Measurements from ENCODE around the gene RPA3. TPM values are rescaled to one million over a fixed set of nuclear protein-coding genes. Genes with fewer than 3 reads are reported as not detected.
"Not testable (repeated sequence)": the region's sequence is repeated elsewhere in the genome, so short reads cannot be mapped to it uniquely, and the experiment has no call there.

RPA3 gene
- total and polyA plus RNA-seq, 4 donors: 22.6 to 40.9 (median 25.8) TPM

DNA sequence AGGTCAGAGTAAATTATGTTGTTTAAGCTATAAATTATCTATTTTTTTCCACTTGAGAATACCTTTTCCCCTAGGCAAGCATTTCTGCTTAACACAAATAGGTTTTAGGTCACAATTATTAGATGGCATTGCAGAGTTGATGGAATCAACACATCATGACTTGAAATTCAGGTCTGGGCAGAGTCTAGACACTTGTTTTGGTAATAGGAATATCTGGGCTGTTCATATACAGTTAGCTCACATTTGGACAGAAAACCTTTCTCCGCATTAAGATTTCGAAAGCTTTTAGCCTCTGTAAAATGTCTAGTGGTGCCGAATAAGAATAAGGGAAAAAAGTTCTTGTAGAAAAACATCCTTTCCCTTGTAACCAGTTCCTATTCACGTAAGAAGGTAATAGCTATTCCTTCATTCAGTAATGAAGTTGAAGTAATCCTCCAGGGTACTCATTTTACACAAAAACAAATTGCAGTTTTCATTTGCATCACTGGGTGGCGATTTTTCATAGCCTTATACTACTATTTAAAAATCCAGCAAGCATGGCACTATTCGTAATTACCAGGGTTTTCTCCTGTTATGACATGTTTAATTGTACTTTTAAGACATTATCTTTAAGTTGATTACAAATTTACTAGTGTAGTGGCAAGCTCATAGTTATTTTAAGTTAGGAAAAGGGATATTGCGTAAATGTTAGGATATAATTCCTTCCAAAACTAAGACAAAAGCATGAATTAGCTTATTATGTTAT, 37.0 kb downstream of the RPA3 start:
- DNase-seq: peak in 2 of 3 donors; percentile 78 to 85
- no peak overlapping the region for H3K4me3 ChIP-seq

DNA sequence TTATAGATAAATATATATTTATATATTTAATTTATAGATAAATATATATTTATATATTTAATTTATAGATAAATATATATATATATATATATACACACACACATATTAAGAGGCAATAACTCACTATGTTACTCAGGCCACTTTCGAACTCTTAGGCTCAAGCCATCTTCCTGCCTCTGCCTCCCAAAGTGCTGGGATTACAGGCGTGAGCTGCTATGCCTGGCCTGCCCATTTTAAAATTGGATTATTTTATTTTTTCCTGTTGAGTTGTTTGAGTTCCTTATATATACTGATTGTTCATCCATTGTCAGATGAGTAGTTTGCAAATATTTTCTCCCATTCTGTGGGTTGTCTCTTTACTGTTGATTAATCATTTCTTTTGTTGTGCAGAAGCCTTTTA, 38.8 kb downstream of the RPA3 start:
- H3K27ac ChIP-seq (ENCODE audit: low read depth in 1 of 2, low read length in 1 of 2); ATAC-seq (ENCODE audit: insufficient read depth, low FRiP score); H3K27me3 ChIP-seq (ENCODE audit: control insufficient read depth in 3 of 3, insufficient read depth in 3 of 3, low read length in 2 of 3); H3K4me3 ChIP-seq; H3K9me3 ChIP-seq (ENCODE audit: control insufficient read depth in 4 of 4, insufficient read depth in 3 of 4, low read length in 3 of 4); DNase-seq; H3K9ac ChIP-seq (ENCODE audit: insufficient read depth in 1 of 2, low read length in 2 of 2); H3K36me3 ChIP-seq (ENCODE audit: control insufficient read depth in 4 of 4, insufficient read depth in 4 of 4, low read length in 4 of 4); H3K4me1 ChIP-seq (ENCODE audit: control insufficient read depth in 5 of 5, insufficient read depth in 5 of 5, low read length in 5 of 5): not testable (repeated sequence)
- 96 to 98% methylated on average over 2 of the region's 2 CpGs for WGBS, 2 donors

More for the DNA sequence above, 37.0 kb downstream of the RPA3 start:
- H3K27me3 ChIP-seq (ENCODE audit: control insufficient read depth in 3 of 3, insufficient read depth in 3 of 3, low read length in 2 of 3): no peaks in the 10 kb centered on the region
- TF ChIP-seq, protein P1, sequence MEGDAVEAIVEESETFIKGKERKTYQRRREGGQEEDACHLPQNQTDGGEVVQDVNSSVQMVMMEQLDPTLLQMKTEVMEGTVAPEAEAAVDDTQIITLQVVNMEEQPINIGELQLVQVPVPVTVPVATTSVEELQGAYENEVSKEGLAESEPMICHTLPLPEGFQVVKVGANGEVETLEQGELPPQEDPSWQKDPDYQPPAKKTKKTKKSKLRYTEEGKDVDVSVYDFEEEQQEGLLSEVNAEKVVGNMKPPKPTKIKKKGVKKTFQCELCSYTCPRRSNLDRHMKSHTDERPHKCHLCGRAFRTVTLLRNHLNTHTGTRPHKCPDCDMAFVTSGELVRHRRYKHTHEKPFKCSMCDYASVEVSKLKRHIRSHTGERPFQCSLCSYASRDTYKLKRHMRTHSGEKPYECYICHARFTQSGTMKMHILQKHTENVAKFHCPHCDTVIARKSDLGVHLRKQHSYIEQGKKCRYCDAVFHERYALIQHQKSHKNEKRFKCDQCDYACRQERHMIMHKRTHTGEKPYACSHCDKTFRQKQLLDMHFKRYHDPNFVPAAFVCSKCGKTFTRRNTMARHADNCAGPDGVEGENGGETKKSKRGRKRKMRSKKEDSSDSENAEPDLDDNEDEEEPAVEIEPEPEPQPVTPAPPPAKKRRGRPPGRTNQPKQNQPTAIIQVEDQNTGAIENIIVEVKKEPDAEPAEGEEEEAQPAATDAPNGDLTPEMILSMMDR (IDR thresholded peaks at IDR 0.05; ENCODE audit: control extremely low read depth, extremely low read depth): peak; percentile 53
- H3K36me3 ChIP-seq (ENCODE audit: control insufficient read depth in 4 of 4, insufficient read depth in 4 of 4, low read length in 4 of 4): no peaks in the 10 kb centered on the region
- no peak overlapping the region for H3K9ac ChIP-seq (ENCODE audit: insufficient read depth in 1 of 2, low read length in 2 of 2)
- WGBS, 2 donors: 30 to 37% methylated on average over 7 of the region's 7 CpGs
- ATAC-seq (ENCODE audit: insufficient read depth, low FRiP score): peak; percentile 58
- peaks cover 0 to 6% (median 0%) of the 10 kb centered on the region in 5 donors for H3K4me1 ChIP-seq (ENCODE audit: control insufficient read depth in 5 of 5, insufficient read depth in 5 of 5, low read length in 5 of 5)
- peak overlapping the region in 1 of 2 donors; percentile 33 for H3K27ac ChIP-seq (ENCODE audit: low read depth in 1 of 2, low read length in 1 of 2)
- no peaks in the 10 kb centered on the region for H3K9me3 ChIP-seq (ENCODE audit: control insufficient read depth in 4 of 4, insufficient read depth in 3 of 4, low read length in 3 of 4)

DNA sequence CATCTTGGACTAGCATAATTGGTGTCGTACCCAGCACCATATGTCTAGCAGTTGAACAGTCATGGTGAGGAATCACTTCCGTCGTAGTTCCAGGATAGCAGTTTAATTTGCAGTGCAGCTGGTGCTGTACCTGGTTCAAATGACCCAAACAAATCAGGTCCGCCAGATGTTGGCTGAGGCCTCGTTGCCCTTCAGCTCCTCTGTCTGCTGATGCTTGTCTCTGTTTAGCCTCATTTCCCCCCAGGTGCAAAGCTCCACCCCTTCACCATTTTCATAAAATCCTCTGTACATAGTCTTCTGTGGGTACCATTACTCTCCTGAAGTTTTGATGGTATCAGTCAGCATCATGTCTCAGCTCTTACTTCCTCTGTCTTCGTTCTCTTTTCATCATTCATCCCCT, 42.7 kb downstream of the RPA3 start:
- TF ChIP-seq, protein P1 (IDR thresholded peaks at IDR 0.05; ENCODE audit: control extremely low read depth, extremely low read depth): no peak
- H3K27ac ChIP-seq (ENCODE audit: low read depth in 1 of 2, low read length in 1 of 2): no peak overlapping the region
- DNase-seq: no peak
- H3K27me3 ChIP-seq (ENCODE audit: control insufficient read depth in 3 of 3, insufficient read depth in 3 of 3, low read length in 2 of 3): no peaks in the 10 kb centered on the region
- H3K4me3 ChIP-seq: no peak overlapping the region
- no peak for ATAC-seq (ENCODE audit: insufficient read depth, low FRiP score)
- no peaks in the 10 kb centered on the region for H3K9me3 ChIP-seq (ENCODE audit: control insufficient read depth in 4 of 4, insufficient read depth in 3 of 4, low read length in 3 of 4)
- H3K9ac ChIP-seq (ENCODE audit: insufficient read depth in 1 of 2, low read length in 2 of 2): no peak overlapping the region
- 78 to 84% methylated on average over 6 of the region's 6 CpGs for WGBS, 2 donors
- peaks cover 0 to 7% (median 2%) of the 10 kb centered on the region in 4 donors for H3K36me3 ChIP-seq (ENCODE audit: control insufficient read depth in 4 of 4, insufficient read depth in 4 of 4, low read length in 4 of 4)
- H3K4me1 ChIP-seq (ENCODE audit: control insufficient read depth in 5 of 5, insufficient read depth in 5 of 5, low read length in 5 of 5): no peaks in the 10 kb centered on the region

DNA sequence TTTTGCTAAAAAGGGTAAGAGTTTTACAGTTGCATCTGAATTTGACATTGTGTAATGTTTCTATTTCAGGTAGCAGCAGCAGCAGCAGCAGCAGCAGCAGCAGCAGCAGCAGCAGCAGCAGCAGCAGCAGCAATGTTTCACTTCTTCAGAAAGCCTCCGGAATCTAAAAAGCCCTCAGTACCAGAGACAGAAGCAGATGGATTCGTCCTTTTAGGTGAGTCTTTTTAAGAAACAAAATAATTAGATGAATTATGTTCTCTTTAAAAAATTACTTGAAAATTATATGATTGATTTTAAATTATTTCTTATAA, 45.2 kb downstream of the RPA3 start:
- TF ChIP-seq, protein P1 (IDR thresholded peaks at IDR 0.05; ENCODE audit: control extremely low read depth, extremely low read depth): no peak
- no peak overlapping the region for H3K27ac ChIP-seq (ENCODE audit: low read depth in 1 of 2, low read length in 1 of 2)
- H3K9ac ChIP-seq (ENCODE audit: insufficient read depth in 1 of 2, low read length in 2 of 2): no peak overlapping the region
- H3K27me3 ChIP-seq (ENCODE audit: control insufficient read depth in 3 of 3, insufficient read depth in 3 of 3, low read length in 2 of 3): no peaks in the 10 kb centered on the region
- no peak overlapping the region for H3K4me3 ChIP-seq
- DNase-seq: no peak
- H3K4me1 ChIP-seq (ENCODE audit: control insufficient read depth in 5 of 5, insufficient read depth in 5 of 5, low read length in 5 of 5): no peaks in the 10 kb centered on the region
- H3K9me3 ChIP-seq (ENCODE audit: control insufficient read depth in 4 of 4, insufficient read depth in 3 of 4, low read length in 3 of 4): no peaks in the 10 kb centered on the region
- 74 to 84% methylated on average over 2 of the region's 2 CpGs for WGBS, 2 donors
- ATAC-seq (ENCODE audit: insufficient read depth, low FRiP score): no peak
- H3K36me3 ChIP-seq (ENCODE audit: control insufficient read depth in 4 of 4, insufficient read depth in 4 of 4, low read length in 4 of 4): peaks cover 0 to 7% (median 2%) of the 10 kb centered on the region in 4 donors
